H1 (cell line): Measurements from ENCODE around the gene BIN1. TPM values are rescaled to one million over a fixed set of nuclear protein-coding genes. Genes with fewer than 3 reads are reported as not detected.

Experiments
- CTCF ChIA-PET: fragments of 300-600 bp; sonication (Branson Sonifier 250); formaldehyde crosslinking; loops from one replicate; lab custom pipeline; 2021; ENCODE audit not compliant: partially characterized antibody; lab: Charles Lee
- POLR2A ChIA-PET: fragments of 300-600 bp; sonication (Branson Sonifier 250); formaldehyde crosslinking; loops from one replicate; lab custom pipeline; 2021; ENCODE audit warnings: inconsistent platforms; ENCODE audit not compliant: partially characterized antibody; lab: Charles Lee
- DNase-seq, 2 experiments: peaks; one replicate each; pipeline versions ENCODE4 v3.0.0 to v3.0.0-alpha.2; 2010 to 2022; ENCODE audit warnings: low spot score in 2 of 2, low read depth in 1 of 2, mixed read lengths in 1 of 2
- FAIRE-seq: peaks from 2 replicates; lab custom pipeline; 2011; peaks lifted over from hg19 to GRCh38; lab: Jason Lieb, UNC
- H2AFZ ChIP-seq: 2 replicates; pipeline ENCODE4 v1.8.1; 2012; ENCODE audit warnings: low read length, inconsistent platforms
- H2AK5ac ChIP-seq: 2 replicates; pipeline ENCODE4 v1.6.1; 2013; ENCODE audit warnings: low read depth, low read length
- H2BK120ac ChIP-seq: replicated peaks from 2 replicates; pipeline ENCODE3; 2013; ENCODE audit warnings: low read depth, low read length, inconsistent platforms
- H2BK12ac ChIP-seq: 2 replicates; pipeline ENCODE4 v1.6.1; 2013; ENCODE audit warnings: low read depth, low read length
- H2BK15ac ChIP-seq: 2 replicates; pipeline ENCODE4 v1.6.1; 2013; ENCODE audit warnings: low read length
- H2BK20ac ChIP-seq: 2 replicates; pipeline ENCODE4 v1.6.1; 2013; ENCODE audit warnings: low read length
- H2BK5ac ChIP-seq: 2 replicates; pipeline ENCODE4 v1.6.1; 2013; ENCODE audit warnings: low read depth, low read length
- H3K14ac ChIP-seq: 2 replicates; pipeline ENCODE4 v1.6.1; 2013; ENCODE audit warnings: inconsistent platforms; ENCODE audit not compliant: insufficient read length
- H3K18ac ChIP-seq: 2 replicates; pipeline ENCODE4 v1.6.1; 2013; ENCODE audit warnings: low read length; ENCODE audit errors: extremely low read depth
- H3K23ac ChIP-seq: 2 replicates; pipeline ENCODE4 v1.6.1; 2013; ENCODE audit warnings: inconsistent platforms; ENCODE audit not compliant: insufficient read length
- H3K23me2 ChIP-seq: 2 replicates; pipeline ENCODE4 v1.6.1; 2013; ENCODE audit warnings: low read depth, low read length
- H3K27ac ChIP-seq: 2 replicates; pipeline ENCODE4 v1.6.1; 2011; ENCODE audit warnings: low read depth, low read length, inconsistent platforms
- H3K27me3 ChIP-seq, 4 experiments: replicated peaks in 1 of 4; 1 replicate in 1 of 4; 2 replicates in 3 of 4; pipeline versions ENCODE4 v1.6.1 to v1.8.1; 2011 to 2013; ENCODE audit warnings: low read length in 3 of 4, mild to moderate bottlenecking in 3 of 4, inconsistent platforms in 2 of 4, mixed read lengths in 2 of 4, moderate library complexity in 1 of 4; ENCODE audit not compliant: control insufficient read depth in 3 of 4, insufficient read depth in 3 of 4; ENCODE audit errors: extremely low read depth in 1 of 4
- H3K36me3 ChIP-seq, 4 experiments: 2 replicates each; pipeline versions ENCODE4 v1.6.1 to v1.8.1; 2011 to 2013; ENCODE audit warnings: mild to moderate bottlenecking in 4 of 4, low read length in 3 of 4, moderate library complexity in 2 of 4, control low read depth in 1 of 4, inconsistent platforms in 1 of 4; ENCODE audit not compliant: insufficient read depth in 4 of 4, control insufficient read depth in 2 of 4
- H3K4ac ChIP-seq: replicated peaks from 2 replicates; pipeline ENCODE3; 2013; ENCODE audit warnings: low read length, low read depth, mixed read lengths, inconsistent platforms; ENCODE audit not compliant: insufficient read length
- H3K4me1 ChIP-seq, 4 experiments: replicated peaks in 1 of 4; 1 replicate in 1 of 4; 2 replicates in 3 of 4; pipeline versions ENCODE4 v1.6.1 to v1.8.1; 2011 to 2013; ENCODE audit warnings: low read length in 3 of 4, inconsistent platforms in 2 of 4, mixed read lengths in 1 of 4; ENCODE audit not compliant: insufficient read depth in 4 of 4, control insufficient read depth in 3 of 4
- H3K4me2 ChIP-seq, 2 experiments: 2 replicates each; pipeline versions ENCODE4 v1.6.1 to v1.8.1; 2011 to 2013; ENCODE audit warnings: low read depth in 2 of 2, low read length in 2 of 2, control low read depth in 1 of 2, inconsistent platforms in 1 of 2, mild to moderate bottlenecking in 1 of 2; ENCODE audit not compliant: insufficient read depth in 1 of 2
- H3K4me3 ChIP-seq, 4 experiments: fragments of 200-600, 300-600 bp in 1 of 4; sonication (generic), shearing (Covaris generic), sonication (Bioruptor Twin) in 1 of 4; 2 replicates each; pipeline versions ENCODE4 v1.5.1 to v1.8.1; 2011 to 2016; ENCODE audit warnings: low read length in 4 of 4, low read depth in 3 of 4, control low read depth in 2 of 4, inconsistent platforms in 2 of 4, mild to moderate bottlenecking in 2 of 4, mixed read lengths in 1 of 4, moderate library complexity in 1 of 4; ENCODE audit not compliant: insufficient read depth in 2 of 4; ENCODE audit errors: extremely low read depth in 1 of 4
- H3K56ac ChIP-seq: replicated peaks from 2 replicates; pipeline ENCODE3; 2013; ENCODE audit warnings: low read depth, mild to moderate bottlenecking, mixed read lengths, low read length, inconsistent platforms; ENCODE audit not compliant: insufficient read length
- H3K79me1 ChIP-seq: 2 replicates; pipeline ENCODE4 v1.6.1; 2013; ENCODE audit warnings: low read depth, low read length, control low read depth
- H3K79me2 ChIP-seq, 2 experiments: 2 replicates each; pipeline versions ENCODE4 v1.6.1 to v1.8.1; 2012 to 2013; ENCODE audit warnings: low read length in 2 of 2, mild to moderate bottlenecking in 2 of 2, inconsistent platforms in 1 of 2; ENCODE audit not compliant: insufficient read depth in 2 of 2, control insufficient read depth in 1 of 2
- H3K9ac ChIP-seq, 4 experiments: replicated peaks in 1 of 4; 1 replicate in 1 of 4; 2 replicates in 3 of 4; pipeline versions ENCODE4 v1.6.1 to v1.8.1; 2011 to 2013; ENCODE audit warnings: low read depth in 3 of 4, low read length in 3 of 4, control low read depth in 2 of 4, mild to moderate bottlenecking in 2 of 4, moderate library complexity in 2 of 4, inconsistent platforms in 1 of 4; ENCODE audit errors: extremely low read depth in 1 of 4
- H3K9me3 ChIP-seq, 2 experiments: 2 replicates each; pipeline versions ENCODE4 v1.6.1 to v1.8.1; 2012 to 2013; ENCODE audit warnings: mild to moderate bottlenecking in 2 of 2, moderate library complexity in 2 of 2, control low read depth in 1 of 2, inconsistent platforms in 1 of 2, low read depth in 1 of 2, low read length in 1 of 2, mixed read lengths in 1 of 2; ENCODE audit not compliant: insufficient read depth in 2 of 2
- H4K20me1 ChIP-seq, 2 experiments: replicated peaks in 1 of 2; 2 replicates each; pipeline versions ENCODE3 to v1.8.1; 2011 to 2013; ENCODE audit warnings: inconsistent platforms in 2 of 2, low read length in 2 of 2, mild to moderate bottlenecking in 1 of 2; ENCODE audit not compliant: insufficient read depth in 2 of 2, control insufficient read depth in 1 of 2
- H4K5ac ChIP-seq: 2 replicates; pipeline ENCODE4 v1.6.1; 2013; ENCODE audit warnings: low read length, low read depth, mixed read lengths, inconsistent platforms; ENCODE audit not compliant: insufficient read length
- H4K8ac ChIP-seq: 2 replicates; pipeline ENCODE4 v1.8.0; 2013; ENCODE audit warnings: mild to moderate bottlenecking, moderate library complexity, low read length, inconsistent platforms; ENCODE audit not compliant: insufficient read depth; ENCODE audit errors: extremely low read depth
- H4K91ac ChIP-seq: replicated peaks from 2 replicates; pipeline ENCODE3; 2013; ENCODE audit warnings: low read length, mixed read lengths, inconsistent platforms; ENCODE audit not compliant: insufficient read length
- CTCF ChIP-seq, 3 experiments: IDR thresholded peaks; 1 replicate in 2 of 3; 2 replicates in 1 of 3; pipeline versions ENCODE4 v1.5.1 to v1.6.1; 2011; ENCODE audit warnings: low read length in 3 of 3, mild to moderate bottlenecking in 3 of 3, inconsistent platforms in 2 of 3, low read depth in 1 of 3, moderate library complexity in 1 of 3; ENCODE audit not compliant: insufficient read depth in 1 of 3; ENCODE audit errors: control extremely low read depth in 1 of 3
- E2F6 ChIP-seq: IDR thresholded peaks from 2 replicates; pipeline ENCODE4 v1.6.1; 2012; ENCODE audit warnings: inconsistent platforms
- EP300 ChIP-seq, 2 experiments: IDR thresholded peaks; 1 replicate in 1 of 2; 2 replicates in 1 of 2; pipeline ENCODE4 v1.6.1; 2011 to 2012; ENCODE audit warnings: low read depth in 2 of 2, low read length in 2 of 2, mild to moderate bottlenecking in 2 of 2, borderline replicate concordance in 1 of 2, inconsistent platforms in 1 of 2, moderate library complexity in 1 of 2
- EZH2 ChIP-seq: fragments of 200-600 bp; sonication (generic); IDR thresholded peaks from 2 replicates; pipeline ENCODE4 v1.7.1; 2012; ENCODE audit warnings: low read depth, mild to moderate bottlenecking, moderate library complexity, low read length, inconsistent platforms; ENCODE audit not compliant: severe bottlenecking
- MAX ChIP-seq: IDR thresholded peaks from 2 replicates; pipeline ENCODE4 v1.6.1; 2012; ENCODE audit warnings: inconsistent platforms
- SIX5 ChIP-seq: IDR thresholded peaks from 2 replicates; pipeline ENCODE4 v1.6.1; 2011; ENCODE audit warnings: mild to moderate bottlenecking, low read depth, low read length
- WGBS, 2 experiments: shearing (Covaris generic) in 1 of 2; methylation state at CpG; one replicate each; pipeline versions ENCODE4 v1.1.6 to v1.1.7; 2013 to 2015; ENCODE audit warnings: low lambda C conversion rate in 2 of 2, mixed read lengths in 2 of 2, inconsistent platforms in 1 of 2, low coverage in 1 of 2, missing lambda C conversion rate in 1 of 2; ENCODE audit not compliant: insufficient replicate concordance in 2 of 2, insufficient coverage in 1 of 2, insufficient read length in 1 of 2; ENCODE audit errors: extremely low coverage in 1 of 2, missing lambda C conversion rate in 1 of 2; 5-methylcytosine and 5-hydroxymethylcytosine counted together
- polyA plus RNA-seq, 7 experiments: library from polyadenylated mRNA; depleted of rRNA in 3 of 7; stranded (reverse) in 5 of 7; unstranded in 2 of 7; fragments of >200 nt in 5 of 7; fragments of 200-250 nt in 2 of 7; gene quantifications; 1 replicate in 5 of 7; 2 replicates in 1 of 7; 4 replicates in 1 of 7; pipeline versions ENCODE4 v1.2.1 to v1.2.3, GENCODE V29; 2011 to 2013; ENCODE audit warnings: missing spikeins in 2 of 7, mixed read lengths in 2 of 7
- total RNA-seq: library from RNA; stranded (reverse); fragmentation: NEBNext Ultra II Directional; extraction: Animal tissue kit (Norgen Biotek cat#: 25700); gene quantifications from 2 replicates; pipeline ENCODE4 v1.2.1, GENCODE V29; 2021

Gene BIN1
- total and polyA plus RNA-seq, 2 of the 8 experiments (the other 6 are each of a cell fraction or from before 2014, with no cell fraction given): 23.6 to 35.6 TPM

GRCh38 chr2:127049927-127050802 lies 56.8 kb downstream of the BIN1 start:
- Histone ChIP-seq H3K4ac (peak overlapping the region; percentile 54), H3K4me3 (no peak overlapping the region), H3K56ac (no peak overlapping the region), H3K27ac (no peak overlapping the region), H3K4me2 (no peak overlapping the region), H4K91ac (peak overlapping the region; percentile 37), H2AFZ (no peak overlapping the region), H3K23me2 (no peaks in the 10 kb centered on the region), H3K14ac (no peak overlapping the region), H4K8ac (peak overlapping the region; percentile 9), H2BK5ac (0 out of 2 replicates have a peak overlapping the region, but pooled peaks have one; percentile 66), H4K5ac (no peak overlapping the region), H3K79me2 (no peaks in the 10 kb centered on the region), H3K4me1 (peaks cover 0 to 6% (median 0%) of the 10 kb centered on the region in 4 experiments; a peak in 2 of 7 replicates), H4K20me1 (peaks cover 0 to 4% of the 10 kb centered on the region in 2 experiments), H3K23ac (no peak overlapping the region), H3K9me3 (no peaks in the 10 kb centered on the region; a peak in 1 of 4 replicates), H2BK15ac (peak overlapping the region; percentile 6; the same call in 1 of the 2 replicates), H3K18ac (peak overlapping the region; percentile 32; the same call in 1 of the 2 replicates), H2BK120ac (no peak overlapping the region), H3K36me3 (no peaks in the 10 kb centered on the region), H2BK20ac (no peak overlapping the region), H3K9ac (no peak overlapping the region), H2AK5ac (no peak overlapping the region), H2BK12ac (peak overlapping the region; percentile 39; the same call in 1 of the 2 replicates), H3K27me3 (no peaks in the 10 kb centered on the region), H3K79me1 (no peaks in the 10 kb centered on the region)
- FAIRE-seq (no peak), DNase-seq (peak; percentile 41 to 95)
- WGBS, 2 experiments: 43% methylated on average over 21 of the region's 33 CpGs; no CpG with 5 or more reads in 1 of the 2 experiments
- POLR2A ChIA-PET: no interaction called here
- CTCF ChIA-PET: interaction anchor here (0.5 to 5.2 kb wide), 27 partner anchors 8 to 532 kb away, joined by 3 to 35 read pairs (median 5); no protein-coding TSS in a partner anchor
- no peak for TF ChIP-seq SIX5
- peak; percentile 44; the same call in 1 of the 2 replicates for TF ChIP-seq MAX
- peak in 2 of 3 experiments; percentile 85 to 96; a peak in 3 of 4 replicates for TF ChIP-seq CTCF (IDR thresholded peaks at IDR 0.05; ENCODE audit: control extremely low read depth in 1 of 3, insufficient read depth in 1 of 3, low read depth in 1 of 3, low read length in 3 of 3)
- no peak; a peak in 1 of 3 replicates for TF ChIP-seq EP300 (IDR thresholded peaks at IDR 0.05; ENCODE audit: borderline replicate concordance in 1 of 2, low read depth in 2 of 2, low read length in 2 of 2)
- TF ChIP-seq E2F6: 0 out of 2 replicates have a peak, but pooled peaks have one; percentile 2
- TF ChIP-seq EZH2: no peak
